H1 (cell line): ENCODE measurements around the gene INAFM2. TPM values are rescaled to one million over a fixed set of nuclear protein-coding genes. Genes with fewer than 3 reads are reported as not detected.

ENCODE experiments used
- CTCF ChIA-PET: fragments of 300-600 bp; sonication (Branson Sonifier 250); formaldehyde crosslinking; loops from one replicate; lab custom pipeline; 2021; ENCODE audit not compliant: partially characterized antibody; lab: Charles Lee
- POLR2A ChIA-PET: fragments of 300-600 bp; sonication (Branson Sonifier 250); formaldehyde crosslinking; loops from one replicate; lab custom pipeline; 2021; ENCODE audit warnings: inconsistent platforms; ENCODE audit not compliant: partially characterized antibody; lab: Charles Lee
- DNase-seq, 2 experiments: peaks; one replicate each; pipeline versions ENCODE4 v3.0.0 to v3.0.0-alpha.2; 2010 to 2022; ENCODE audit warnings: low spot score in 2 of 2, low read depth in 1 of 2, mixed read lengths in 1 of 2
- FAIRE-seq: peaks from 2 replicates; lab custom pipeline; 2011; peaks lifted over from hg19 to GRCh38; lab: Jason Lieb, UNC
- H2AFZ ChIP-seq: 2 replicates; pipeline ENCODE4 v1.8.1; 2012; ENCODE audit warnings: low read length, inconsistent platforms
- H2AK5ac ChIP-seq: 2 replicates; pipeline ENCODE4 v1.6.1; 2013; ENCODE audit warnings: low read depth, low read length
- H2BK120ac ChIP-seq: replicated peaks from 2 replicates; pipeline ENCODE3; 2013; ENCODE audit warnings: low read depth, low read length, inconsistent platforms
- H2BK12ac ChIP-seq: 2 replicates; pipeline ENCODE4 v1.6.1; 2013; ENCODE audit warnings: low read depth, low read length
- H2BK15ac ChIP-seq: 2 replicates; pipeline ENCODE4 v1.6.1; 2013; ENCODE audit warnings: low read length
- H2BK20ac ChIP-seq: 2 replicates; pipeline ENCODE4 v1.6.1; 2013; ENCODE audit warnings: low read length
- H2BK5ac ChIP-seq: 2 replicates; pipeline ENCODE4 v1.6.1; 2013; ENCODE audit warnings: low read depth, low read length
- H3K14ac ChIP-seq: 2 replicates; pipeline ENCODE4 v1.6.1; 2013; ENCODE audit warnings: inconsistent platforms; ENCODE audit not compliant: insufficient read length
- H3K18ac ChIP-seq: 2 replicates; pipeline ENCODE4 v1.6.1; 2013; ENCODE audit warnings: low read length; ENCODE audit errors: extremely low read depth
- H3K23ac ChIP-seq: 2 replicates; pipeline ENCODE4 v1.6.1; 2013; ENCODE audit warnings: inconsistent platforms; ENCODE audit not compliant: insufficient read length
- H3K23me2 ChIP-seq: 2 replicates; pipeline ENCODE4 v1.6.1; 2013; ENCODE audit warnings: low read depth, low read length
- H3K27ac ChIP-seq: 2 replicates; pipeline ENCODE4 v1.6.1; 2011; ENCODE audit warnings: low read depth, low read length, inconsistent platforms
- H3K27me3 ChIP-seq, 4 experiments: replicated peaks in 1 of 4; 1 replicate in 1 of 4; 2 replicates in 3 of 4; pipeline versions ENCODE4 v1.6.1 to v1.8.1; 2011 to 2013; ENCODE audit warnings: low read length in 3 of 4, mild to moderate bottlenecking in 3 of 4, inconsistent platforms in 2 of 4, mixed read lengths in 2 of 4, moderate library complexity in 1 of 4; ENCODE audit not compliant: control insufficient read depth in 3 of 4, insufficient read depth in 3 of 4; ENCODE audit errors: extremely low read depth in 1 of 4
- H3K36me3 ChIP-seq, 4 experiments: 2 replicates each; pipeline versions ENCODE4 v1.6.1 to v1.8.1; 2011 to 2013; ENCODE audit warnings: mild to moderate bottlenecking in 4 of 4, low read length in 3 of 4, moderate library complexity in 2 of 4, control low read depth in 1 of 4, inconsistent platforms in 1 of 4; ENCODE audit not compliant: insufficient read depth in 4 of 4, control insufficient read depth in 2 of 4
- H3K4ac ChIP-seq: replicated peaks from 2 replicates; pipeline ENCODE3; 2013; ENCODE audit warnings: low read length, low read depth, mixed read lengths, inconsistent platforms; ENCODE audit not compliant: insufficient read length
- H3K4me1 ChIP-seq, 4 experiments: replicated peaks in 1 of 4; 1 replicate in 1 of 4; 2 replicates in 3 of 4; pipeline versions ENCODE4 v1.6.1 to v1.8.1; 2011 to 2013; ENCODE audit warnings: low read length in 3 of 4, inconsistent platforms in 2 of 4, mixed read lengths in 1 of 4; ENCODE audit not compliant: insufficient read depth in 4 of 4, control insufficient read depth in 3 of 4
- H3K4me2 ChIP-seq, 2 experiments: 2 replicates each; pipeline versions ENCODE4 v1.6.1 to v1.8.1; 2011 to 2013; ENCODE audit warnings: low read depth in 2 of 2, low read length in 2 of 2, control low read depth in 1 of 2, inconsistent platforms in 1 of 2, mild to moderate bottlenecking in 1 of 2; ENCODE audit not compliant: insufficient read depth in 1 of 2
- H3K4me3 ChIP-seq, 4 experiments: fragments of 200-600, 300-600 bp in 1 of 4; sonication (generic), shearing (Covaris generic), sonication (Bioruptor Twin) in 1 of 4; 2 replicates each; pipeline versions ENCODE4 v1.5.1 to v1.8.1; 2011 to 2016; ENCODE audit warnings: low read length in 4 of 4, low read depth in 3 of 4, control low read depth in 2 of 4, inconsistent platforms in 2 of 4, mild to moderate bottlenecking in 2 of 4, mixed read lengths in 1 of 4, moderate library complexity in 1 of 4; ENCODE audit not compliant: insufficient read depth in 2 of 4; ENCODE audit errors: extremely low read depth in 1 of 4
- H3K56ac ChIP-seq: replicated peaks from 2 replicates; pipeline ENCODE3; 2013; ENCODE audit warnings: low read depth, mild to moderate bottlenecking, mixed read lengths, low read length, inconsistent platforms; ENCODE audit not compliant: insufficient read length
- H3K79me1 ChIP-seq: 2 replicates; pipeline ENCODE4 v1.6.1; 2013; ENCODE audit warnings: low read depth, low read length, control low read depth
- H3K79me2 ChIP-seq, 2 experiments: 2 replicates each; pipeline versions ENCODE4 v1.6.1 to v1.8.1; 2012 to 2013; ENCODE audit warnings: low read length in 2 of 2, mild to moderate bottlenecking in 2 of 2, inconsistent platforms in 1 of 2; ENCODE audit not compliant: insufficient read depth in 2 of 2, control insufficient read depth in 1 of 2
- H3K9ac ChIP-seq, 4 experiments: replicated peaks in 1 of 4; 1 replicate in 1 of 4; 2 replicates in 3 of 4; pipeline versions ENCODE4 v1.6.1 to v1.8.1; 2011 to 2013; ENCODE audit warnings: low read depth in 3 of 4, low read length in 3 of 4, control low read depth in 2 of 4, mild to moderate bottlenecking in 2 of 4, moderate library complexity in 2 of 4, inconsistent platforms in 1 of 4; ENCODE audit errors: extremely low read depth in 1 of 4
- H3K9me3 ChIP-seq, 2 experiments: 2 replicates each; pipeline versions ENCODE4 v1.6.1 to v1.8.1; 2012 to 2013; ENCODE audit warnings: mild to moderate bottlenecking in 2 of 2, moderate library complexity in 2 of 2, control low read depth in 1 of 2, inconsistent platforms in 1 of 2, low read depth in 1 of 2, low read length in 1 of 2, mixed read lengths in 1 of 2; ENCODE audit not compliant: insufficient read depth in 2 of 2
- H4K20me1 ChIP-seq, 2 experiments: replicated peaks in 1 of 2; 2 replicates each; pipeline versions ENCODE3 to v1.8.1; 2011 to 2013; ENCODE audit warnings: inconsistent platforms in 2 of 2, low read length in 2 of 2, mild to moderate bottlenecking in 1 of 2; ENCODE audit not compliant: insufficient read depth in 2 of 2, control insufficient read depth in 1 of 2
- H4K5ac ChIP-seq: 2 replicates; pipeline ENCODE4 v1.6.1; 2013; ENCODE audit warnings: low read length, low read depth, mixed read lengths, inconsistent platforms; ENCODE audit not compliant: insufficient read length
- H4K8ac ChIP-seq: 2 replicates; pipeline ENCODE4 v1.8.0; 2013; ENCODE audit warnings: mild to moderate bottlenecking, moderate library complexity, low read length, inconsistent platforms; ENCODE audit not compliant: insufficient read depth; ENCODE audit errors: extremely low read depth
- H4K91ac ChIP-seq: replicated peaks from 2 replicates; pipeline ENCODE3; 2013; ENCODE audit warnings: low read length, mixed read lengths, inconsistent platforms; ENCODE audit not compliant: insufficient read length
- CBX8 ChIP-seq: fragments of 300-800, 300-1000 bp; sonication (generic); IDR thresholded peaks from 2 replicates; pipeline ENCODE4 v1.7.1; 2016; ENCODE audit warnings: low read depth, low read length, borderline replicate concordance
- HDAC2 ChIP-seq, 2 experiments: fragments of 300-600 bp in 1 of 2; sonication (generic) in 1 of 2; IDR thresholded peaks; 2 replicates each; pipeline ENCODE4 v1.6.1; 2011 to 2012; ENCODE audit warnings: low read depth in 2 of 2, low read length in 2 of 2, mild to moderate bottlenecking in 2 of 2, moderate library complexity in 2 of 2, borderline replicate concordance in 1 of 2, inconsistent platforms in 1 of 2
- SIRT6 ChIP-seq: IDR thresholded peaks from one replicate; pipeline ENCODE4 v1.7.1; 2012; ENCODE audit warnings: low read length, inconsistent platforms
- TEAD4 ChIP-seq: IDR thresholded peaks from 2 replicates; pipeline ENCODE4 v1.6.1; 2012; ENCODE audit warnings: low read depth, low read length, inconsistent platforms, mixed read lengths
- WGBS, 2 experiments: shearing (Covaris generic) in 1 of 2; methylation state at CpG; one replicate each; pipeline versions ENCODE4 v1.1.6 to v1.1.7; 2013 to 2015; ENCODE audit warnings: low lambda C conversion rate in 2 of 2, mixed read lengths in 2 of 2, inconsistent platforms in 1 of 2, low coverage in 1 of 2, missing lambda C conversion rate in 1 of 2; ENCODE audit not compliant: insufficient replicate concordance in 2 of 2, insufficient coverage in 1 of 2, insufficient read length in 1 of 2; ENCODE audit errors: extremely low coverage in 1 of 2, missing lambda C conversion rate in 1 of 2; 5-methylcytosine and 5-hydroxymethylcytosine counted together
- polyA plus RNA-seq, 7 experiments: library from polyadenylated mRNA; depleted of rRNA in 3 of 7; stranded (reverse) in 5 of 7; unstranded in 2 of 7; fragments of >200 nt in 5 of 7; fragments of 200-250 nt in 2 of 7; gene quantifications; 1 replicate in 5 of 7; 2 replicates in 1 of 7; 4 replicates in 1 of 7; pipeline versions ENCODE4 v1.2.1 to v1.2.3, GENCODE V29; 2011 to 2013; ENCODE audit warnings: missing spikeins in 2 of 7, mixed read lengths in 2 of 7
- total RNA-seq: library from RNA; stranded (reverse); fragmentation: NEBNext Ultra II Directional; extraction: Animal tissue kit (Norgen Biotek cat#: 25700); gene quantifications from 2 replicates; pipeline ENCODE4 v1.2.1, GENCODE V29; 2021
- TF ChIP-seq, protein P1 (sequence below): IDR thresholded peaks from 2 replicates; pipeline ENCODE4 v1.6.1; 2012; ENCODE audit warnings: inconsistent platforms

The INAFM2 gene
- total and polyA plus RNA-seq, 2 of the 8 experiments (the other 6 are each of a cell fraction or from before 2014, with no cell fraction given) = 15.3 to 35.1 TPM

DNA sequence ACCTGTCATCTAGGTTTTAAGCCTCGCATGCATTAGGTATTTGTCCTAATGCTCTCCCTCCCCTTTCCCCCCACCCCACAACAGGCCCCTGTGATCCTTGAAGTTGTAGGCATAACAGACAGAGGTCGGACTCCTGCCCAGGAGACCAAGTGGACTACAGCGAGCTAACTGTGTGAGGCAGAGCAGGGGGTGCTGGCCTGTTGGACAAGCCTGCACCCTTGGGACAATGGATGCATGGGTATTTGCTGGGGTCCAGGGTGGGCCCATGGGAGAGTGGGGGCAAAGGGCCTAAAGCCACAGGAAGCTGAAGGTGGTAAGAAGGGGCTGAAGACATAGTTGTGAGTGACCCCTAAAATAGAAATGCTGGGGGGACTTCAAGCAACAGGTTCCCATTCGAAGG, 18.2 kb upstream of the INAFM2 start:
- H3K56ac ChIP-seq = no peak overlapping the region
- no peak overlapping the region for H4K8ac ChIP-seq
- no peak overlapping the region for H3K4ac ChIP-seq
- H2AK5ac ChIP-seq = no peak overlapping the region
- ChIA-PET CTCF (interaction anchor here (1.2 to 23.9 kb wide), 7 partner anchors 13 to 66 kb away, joined by 3 to 584 read pairs (median 50); partner anchors contain the start of genes ANKRD63, CCDC9B, INAFM2 and PAK6), POLR2A (interaction anchor here (1.1 to 1.9 kb wide), 7 partner anchors 10 to 32 kb away, joined by 3 to 8 read pairs (median 5); no protein-coding TSS in a partner anchor)
- H4K5ac ChIP-seq = no peak overlapping the region
- no peak overlapping the region for H2BK12ac ChIP-seq
- no peak for FAIRE-seq
- no peak overlapping the region for H2AFZ ChIP-seq
- H3K9ac ChIP-seq = no peak overlapping the region
- no peak overlapping the region for H3K4me3 ChIP-seq
- no peaks in the 10 kb centered on the region; a peak in 2 of 7 replicates for H3K27me3 ChIP-seq
- H3K14ac ChIP-seq = no peak overlapping the region
- 74% methylated on average over 4 of the region's 4 CpGs; no CpG with 5 or more reads in 1 of the 2 experiments for WGBS, 2 experiments
- 0 out of 4 replicates have a peak, but pooled peaks cover 0 to 3% of the 10 kb centered on the region in 2 experiments for H3K9me3 ChIP-seq
- no peak overlapping the region for H3K18ac ChIP-seq
- H2BK15ac ChIP-seq = no peak overlapping the region
- no peak overlapping the region for H3K23ac ChIP-seq
- peaks cover 0 to 44% (median 29%) of the 10 kb centered on the region in 4 experiments; a peak in 6 of 7 replicates for H3K4me1 ChIP-seq
- H3K79me1 ChIP-seq = no peaks in the 10 kb centered on the region
- H3K23me2 ChIP-seq = no peaks in the 10 kb centered on the region; the same call in 1 of the 2 replicates
- H4K20me1 ChIP-seq = no peaks in the 10 kb centered on the region
- H3K79me2 ChIP-seq = no peaks in the 10 kb centered on the region
- H2BK5ac ChIP-seq = no peak overlapping the region
- DNase-seq = no peak
- H3K36me3 ChIP-seq = no peaks in the 10 kb centered on the region
- H3K27ac ChIP-seq = no peak overlapping the region
- TF ChIP-seq HDAC2 (IDR thresholded peaks at IDR 0.05; ENCODE audit: borderline replicate concordance in 1 of 2, low read depth in 2 of 2, low read length in 2 of 2) (no peak), TEAD4 (no peak), SIRT6 (no peak), CBX8 (no peak)
- TF ChIP-seq, protein P1, sequence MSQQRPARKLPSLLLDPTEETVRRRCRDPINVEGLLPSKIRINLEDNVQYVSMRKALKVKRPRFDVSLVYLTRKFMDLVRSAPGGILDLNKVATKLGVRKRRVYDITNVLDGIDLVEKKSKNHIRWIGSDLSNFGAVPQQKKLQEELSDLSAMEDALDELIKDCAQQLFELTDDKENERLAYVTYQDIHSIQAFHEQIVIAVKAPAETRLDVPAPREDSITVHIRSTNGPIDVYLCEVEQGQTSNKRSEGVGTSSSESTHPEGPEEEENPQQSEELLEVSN = no peak
- H4K91ac ChIP-seq = no peak overlapping the region
- no peak overlapping the region for H2BK120ac ChIP-seq
- H3K4me2 ChIP-seq = no peak overlapping the region
- no peak overlapping the region for H2BK20ac ChIP-seq
